HG02973 (cell line): ENCODE data around the gene PACRG.

Source experiments
- ATAC-seq: cut with Tn5 transposase; IDR thresholded peaks from one replicate; pipeline ENCODE4 v1.9.1; 2021; ENCODE audit warnings: moderate library complexity; ENCODE audit not compliant: unreplicated experiment

Gene PACRG

DNA sequence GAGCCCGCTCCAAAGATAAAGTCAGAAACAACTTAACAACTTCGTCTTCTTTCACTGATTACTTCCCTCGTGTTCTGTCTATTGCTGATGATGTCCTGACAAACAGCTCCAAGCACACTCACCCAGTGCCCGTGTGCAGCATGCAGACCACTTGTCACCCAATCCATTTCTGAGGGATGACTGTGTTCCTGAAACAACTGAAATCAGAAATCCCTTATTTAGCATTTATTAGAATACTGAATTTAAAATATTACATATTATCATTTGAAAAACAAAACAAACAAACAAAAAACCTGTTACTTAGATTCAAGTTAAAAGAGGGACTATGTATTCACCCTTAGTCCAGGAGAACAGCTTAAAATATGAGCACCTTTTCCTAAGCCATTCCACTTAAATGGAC is 463.0 kb downstream of the PACRG start:
- ATAC-seq: no peak

- ATAC-seq: no peak
Observed at GRCh38 chr6:163191704-163192537, 464.1 kb downstream of the PACRG start.

DNA sequence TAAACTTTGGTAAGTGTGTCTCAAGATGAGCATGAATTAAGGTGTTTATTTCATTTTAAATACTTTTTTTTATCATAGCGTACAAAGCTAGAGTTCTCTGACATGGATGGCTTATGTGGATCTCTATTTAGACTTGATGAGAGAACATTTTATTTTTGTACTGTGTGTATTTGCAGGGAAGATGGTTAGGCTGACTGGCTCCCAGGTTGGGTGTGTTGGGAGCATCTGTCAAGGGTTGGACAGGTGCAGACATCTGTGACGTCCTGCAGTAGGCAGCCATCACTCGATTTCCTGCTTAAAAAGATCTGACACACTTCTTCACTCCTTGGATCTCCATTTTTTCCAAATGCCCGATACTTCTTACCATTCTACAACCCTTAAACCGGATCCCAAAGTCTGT is 464.8 kb downstream of the PACRG start:
- ATAC-seq: no peak

GRCh38 chr6:163193326-163193725 is 465.6 kb downstream of the PACRG start:
- ATAC-seq: no peak

GRCh38 chr6:163195721-163196691 is 468.2 kb downstream of the PACRG start:
- no peak for ATAC-seq

DNA sequence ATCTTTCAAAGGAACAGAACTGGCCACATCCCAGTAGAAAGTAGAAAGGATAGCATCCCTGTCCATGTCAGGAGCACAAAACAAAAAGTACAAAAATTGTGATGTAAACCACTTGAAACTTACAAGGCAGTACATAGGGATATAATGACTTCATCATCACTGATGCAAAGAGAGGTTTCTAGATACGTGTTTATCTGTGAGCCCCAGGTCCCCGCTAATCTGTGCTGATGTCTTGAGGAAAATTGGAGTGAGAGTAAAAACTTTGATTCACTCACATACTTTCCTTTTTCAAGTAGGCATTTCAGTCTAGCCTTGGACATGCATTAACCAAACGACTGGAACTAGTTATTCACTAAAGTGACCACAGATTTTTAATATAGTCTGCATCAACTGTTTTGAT is 470.1 kb downstream of the PACRG start:
- ATAC-seq: no peak

DNA sequence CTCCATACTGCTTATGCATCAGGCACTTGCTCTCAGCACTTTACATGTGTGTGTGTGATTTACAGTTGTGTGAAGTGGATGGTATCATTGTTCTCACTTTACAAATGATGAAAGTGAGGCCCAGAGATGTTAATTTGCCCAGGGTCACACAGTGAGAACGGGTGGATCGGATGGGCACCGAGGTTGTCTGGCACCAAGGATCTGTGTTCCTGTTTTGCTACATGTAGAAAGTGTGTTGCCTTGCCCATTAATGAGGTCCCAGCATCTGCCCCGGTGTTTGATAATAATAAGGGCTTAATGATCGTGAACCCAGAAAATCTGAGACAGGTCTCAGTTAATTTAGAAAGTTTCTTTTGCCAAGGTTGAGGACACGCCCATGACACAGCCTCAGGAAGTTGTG is 470.6 kb downstream of the PACRG start:
- ATAC-seq: no peak

- no peak for ATAC-seq
Observed at GRCh38 chr6:163199371-163199770, 471.6 kb downstream of the PACRG start.

- ATAC-seq: no peak
Observed at GRCh38 chr6:163200289-163200688, 472.5 kb downstream of the PACRG start.

GRCh38 chr6:163200694-163201093 is 472.9 kb downstream of the PACRG start:
- ATAC-seq: no peak

DNA sequence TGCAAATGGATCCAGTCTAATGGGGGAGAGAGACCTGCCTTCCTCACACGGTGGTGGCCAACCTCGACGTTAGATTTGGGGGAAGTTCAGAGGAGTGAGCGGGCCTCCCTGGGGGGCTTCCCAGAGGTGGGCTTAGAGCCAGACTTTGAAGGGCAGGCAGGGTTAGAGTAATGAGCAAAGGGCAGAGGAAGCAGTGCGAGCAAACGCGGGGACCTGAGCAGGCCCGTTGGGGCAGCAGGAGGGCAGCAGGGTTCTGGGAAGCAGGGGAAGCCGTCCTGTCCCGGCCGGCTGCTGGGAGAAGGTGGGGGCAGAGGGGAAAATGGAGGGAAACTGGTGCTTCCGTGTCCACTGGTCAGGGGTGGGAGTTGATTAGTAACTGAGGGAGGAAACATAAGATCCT is 474.1 kb downstream of the PACRG start:
- ATAC-seq: no peak

DNA sequence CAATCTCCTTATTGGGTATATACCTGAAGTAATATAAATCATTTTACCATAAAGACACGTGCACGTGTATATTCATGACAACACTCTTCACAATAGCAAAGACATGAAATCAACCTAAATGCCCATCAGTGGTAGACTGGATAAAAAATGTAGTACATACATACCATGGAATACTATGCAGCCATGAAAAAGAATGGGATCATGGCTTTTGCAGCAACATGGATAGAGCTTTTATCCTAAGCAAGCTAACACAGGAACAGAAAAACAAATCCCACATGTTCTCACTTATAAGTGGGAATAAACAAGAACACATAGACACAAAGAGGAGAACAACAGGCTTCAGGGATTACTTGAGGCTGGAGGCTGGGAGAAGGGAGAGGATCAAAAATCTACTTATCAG is 478.4 kb downstream of the PACRG start:
- ATAC-seq: no peak

GRCh38 chr6:163207431-163208383 is 479.9 kb downstream of the PACRG start:
- ATAC-seq: no peak

- no peak for ATAC-seq
Observed at GRCh38 chr6:163209005-163209404, 481.2 kb downstream of the PACRG start.

- no peak for ATAC-seq
Observed at GRCh38 chr6:163212123-163212522, 484.3 kb downstream of the PACRG start.

DNA sequence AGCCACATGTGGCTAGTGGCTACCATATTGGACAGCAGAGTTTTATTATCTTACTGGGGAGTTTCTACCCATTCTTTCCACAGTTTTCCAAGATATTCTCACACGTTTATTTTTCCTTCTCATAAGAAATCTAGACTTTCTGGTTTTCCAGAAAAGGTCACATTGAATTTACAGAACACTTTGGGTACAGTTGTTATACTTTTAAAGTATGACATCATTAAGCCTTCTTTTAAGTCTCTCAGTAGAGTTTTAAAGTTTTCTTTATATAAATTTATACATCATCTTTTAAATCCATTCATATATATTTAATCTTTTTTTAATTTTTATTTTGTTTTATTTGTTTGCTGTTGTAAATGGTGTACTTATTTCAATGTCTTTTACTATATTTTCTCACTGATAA is 486.5 kb downstream of the PACRG start:
- no peak for ATAC-seq

GRCh38 chr6:163218361-163218894 is 490.7 kb downstream of the PACRG start:
- ATAC-seq: no peak

DNA sequence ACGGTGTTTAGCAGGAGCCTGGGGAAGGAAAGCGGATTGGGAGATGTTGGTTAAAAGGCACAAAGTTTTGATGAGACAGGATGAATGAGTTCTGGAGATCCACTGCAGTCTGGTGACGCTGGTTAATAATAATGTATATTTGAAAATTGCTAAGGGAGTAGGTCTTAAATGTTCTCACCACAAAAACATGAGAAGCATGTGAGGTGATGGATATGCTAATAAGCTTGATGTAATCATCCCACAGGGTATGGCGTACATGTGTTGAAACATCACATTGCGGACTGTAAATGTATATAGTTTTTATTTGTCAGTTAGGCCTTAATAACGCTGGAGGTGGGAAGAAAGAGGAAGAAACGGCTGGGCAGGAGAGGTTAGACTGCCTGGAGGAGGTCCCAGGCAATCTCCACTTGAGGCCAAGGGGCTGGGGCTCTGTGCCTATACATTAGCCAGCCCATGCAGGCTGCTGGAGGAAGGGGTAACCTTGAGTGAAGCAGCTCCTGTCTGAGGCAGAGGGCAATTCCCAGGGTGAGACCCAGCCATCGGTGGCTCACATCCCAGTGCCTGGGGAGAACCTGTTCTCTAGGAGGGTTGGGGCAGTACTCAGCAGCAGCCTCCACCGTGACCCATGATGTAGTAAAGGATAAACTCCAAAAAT is 498.5 kb downstream of the PACRG start:
- ATAC-seq: no peak

DNA sequence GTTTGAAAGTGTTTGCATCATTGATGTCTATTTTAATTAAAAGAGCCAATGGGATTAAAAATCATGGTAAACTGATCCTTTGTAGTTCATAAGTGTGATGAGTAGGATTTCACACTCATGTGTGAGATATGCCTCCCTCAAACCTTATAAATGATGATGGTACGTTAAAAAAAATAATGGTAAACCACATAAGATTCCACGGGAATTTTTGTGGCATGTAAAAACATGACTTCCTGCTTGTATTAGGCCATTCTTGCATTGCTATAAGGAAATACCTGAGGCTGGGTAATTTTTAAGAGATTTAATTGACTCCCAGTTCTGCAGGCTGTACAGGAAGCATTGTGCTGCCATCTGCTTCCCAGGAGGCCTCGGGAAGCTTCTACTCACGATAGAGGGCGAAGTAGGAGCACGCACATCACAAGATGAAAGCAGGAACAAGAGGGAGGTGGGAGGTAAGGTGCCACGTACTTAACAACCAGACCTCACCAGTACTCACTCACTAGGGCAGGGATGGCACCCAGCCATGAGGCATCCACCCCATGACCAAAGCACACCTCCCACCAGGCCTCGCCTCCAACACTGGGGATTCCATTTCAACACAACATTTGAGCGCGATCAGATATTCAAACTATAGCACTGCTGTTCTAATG is 499.2 kb downstream of the PACRG start:
- no peak for ATAC-seq
